Fibroblast of the conjunctiva (primary cell): ENCODE results near the gene SYMPK.

ENCODE experiments used
- DNase-seq: peaks from one replicate; pipeline ENCODE4 v3.0.0-alpha.2; 2010; ENCODE audit warnings: low read depth

Gene SYMPK

DNA sequence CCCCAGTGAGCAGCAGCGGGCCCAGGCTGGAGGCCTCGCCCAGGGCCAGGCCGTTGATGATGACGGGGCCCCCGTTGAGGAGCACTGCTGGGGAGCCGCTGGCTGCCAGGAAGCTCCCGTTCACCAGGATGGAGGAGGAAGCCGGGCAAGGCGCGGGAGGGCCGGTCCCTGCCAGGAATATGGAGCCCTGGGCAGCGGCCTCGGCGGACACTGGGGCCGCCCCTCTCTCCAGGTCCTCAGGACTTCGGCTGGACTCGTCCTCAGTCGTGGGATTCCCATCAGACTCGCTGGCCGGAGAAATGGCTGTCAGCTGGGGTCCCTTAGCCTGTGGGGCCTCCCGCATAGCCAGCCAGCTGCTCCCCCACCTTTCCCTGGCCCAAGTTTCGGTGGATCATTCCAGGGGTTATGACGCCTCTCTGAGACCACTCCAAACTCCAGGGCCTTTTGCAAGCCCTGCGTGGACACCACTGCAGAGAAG is 96.0 kb downstream of the SYMPK start:
- no peak for DNase-seq

GRCh38 chr19:45766296-45766868 is 96.6 kb downstream of the SYMPK start:
- no peak for DNase-seq

- no peak for DNase-seq
Observed at GRCh38 chr19:45765702-45766295, 97.1 kb downstream of the SYMPK start.
